Stimulated activated CD8-positive, alpha-beta memory T cell treated with anti-CD3 and anti-CD28 coated beads, Interleukin-2, amount 100 ng/mL, for 48 hours (primary cell): ENCODE data around the gene BPTF.
A peak's percentile ranks its signal among the peaks of the same experiment; 100 is the strongest.
"Not testable (repeated sequence)": the region's sequence is repeated elsewhere in the genome, so short reads cannot be mapped to it uniquely, and the experiment has no call there.

Source experiments
- DNase-seq, 2 donors: peaks; one replicate each; pipeline ENCODE4 v3.0.0-alpha.2; 2020; ENCODE audit warnings: low read depth in 2 of 2

BPTF gene

DNA sequence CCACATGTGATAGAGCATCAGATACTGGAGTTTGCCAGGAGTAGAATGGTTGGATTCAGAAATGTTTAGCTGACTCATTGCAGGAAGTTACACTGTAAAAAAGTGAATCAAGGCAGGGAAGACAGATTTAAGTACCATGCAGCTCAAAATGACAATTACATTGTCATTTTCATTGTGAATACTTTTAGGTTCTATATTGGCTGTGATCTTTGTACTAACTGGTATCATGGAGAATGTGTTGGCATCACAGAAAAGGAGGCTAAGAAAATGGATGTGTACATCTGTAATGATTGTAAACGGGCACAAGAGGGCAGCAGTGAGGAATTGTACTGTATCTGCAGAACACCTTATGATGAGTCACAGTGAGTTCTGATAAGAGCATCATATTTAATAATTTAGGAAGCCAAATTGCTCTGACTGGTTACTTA, 137.9 kb downstream of the BPTF start:
- DNase-seq, result peak; percentile 39 to 51

DNA sequence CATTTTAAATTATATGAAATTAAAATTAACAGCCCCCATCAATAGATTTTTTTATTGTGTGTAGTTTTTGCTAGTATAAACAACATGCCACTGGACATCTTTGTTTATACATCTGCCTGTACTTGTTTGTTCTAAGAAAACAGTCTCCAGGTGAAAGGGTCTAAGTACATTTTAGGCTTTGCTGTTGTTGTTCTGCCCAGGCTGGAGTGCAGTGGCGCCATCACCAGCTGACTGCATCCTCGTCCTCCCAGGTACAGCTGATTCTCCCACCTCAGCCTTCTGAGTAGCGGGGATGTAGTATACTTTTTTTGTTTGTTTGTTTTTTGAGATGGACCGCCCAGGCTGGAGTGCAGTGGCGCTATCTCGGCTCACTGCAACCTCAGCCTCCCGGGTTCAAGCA, 145.5 kb downstream of the BPTF start:
- no peak for DNase-seq

DNA sequence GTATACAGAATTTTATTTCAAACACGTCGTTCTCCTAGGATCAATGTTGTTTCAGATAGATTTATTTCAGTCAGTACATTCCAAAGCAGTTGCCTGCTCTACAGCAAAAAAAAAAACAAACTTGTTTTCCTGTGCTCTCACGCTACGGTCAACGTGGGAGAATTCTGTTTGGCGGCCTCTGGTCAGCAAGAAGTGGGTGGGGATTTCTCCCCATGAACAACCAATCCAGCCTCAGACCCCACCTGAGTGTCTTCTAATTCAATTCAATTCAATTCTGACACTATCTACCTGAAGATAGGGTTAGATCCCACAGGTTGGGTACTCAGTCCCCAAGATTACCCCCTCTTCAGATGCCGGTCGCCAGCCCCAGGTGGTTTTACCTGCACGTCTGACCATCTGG, 148.9 kb downstream of the BPTF start:
- no peak for DNase-seq

DNA sequence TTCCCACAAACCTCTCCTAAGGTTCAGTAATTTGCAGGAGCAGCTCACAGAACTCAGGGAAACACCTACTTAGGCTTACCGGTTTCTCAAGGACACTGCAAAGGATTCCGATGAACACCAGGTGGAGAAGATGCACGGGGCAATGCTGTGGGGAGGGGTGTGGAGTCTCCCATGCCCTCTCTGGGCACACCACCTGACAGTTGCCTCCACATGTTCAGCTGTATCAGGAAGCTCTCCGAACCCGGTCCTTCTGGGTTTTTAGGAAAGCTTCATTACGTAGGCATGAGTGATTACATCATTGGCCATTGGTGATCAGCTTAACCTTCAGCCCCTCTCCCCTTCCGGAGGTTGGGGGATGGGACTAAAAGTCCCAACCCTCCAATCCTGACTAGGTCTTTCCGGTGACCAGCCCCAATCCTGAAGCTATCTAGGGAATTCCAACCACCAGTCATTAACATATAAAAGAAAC, 149.3 kb downstream of the BPTF start:
- no peak for DNase-seq

DNA sequence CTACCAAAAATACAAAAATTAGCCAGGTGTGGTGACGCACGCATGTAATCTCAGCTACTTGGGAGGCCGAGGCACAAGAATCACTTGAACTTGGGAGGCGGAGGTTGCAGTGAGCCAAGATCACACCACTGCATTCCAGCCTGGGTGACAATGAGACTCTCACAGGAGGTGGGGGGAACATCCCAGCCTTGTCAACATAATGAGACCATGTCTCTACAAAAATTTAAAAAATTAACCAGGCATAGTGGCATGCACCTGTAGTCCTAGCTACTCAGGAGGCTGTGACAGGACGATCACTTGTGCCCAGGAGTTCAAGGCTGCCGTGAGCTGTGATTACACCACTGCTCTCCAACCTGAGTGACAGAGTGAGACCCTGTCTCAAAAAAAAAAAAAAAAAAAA, 151.0 kb downstream of the BPTF start:
- not testable (repeated sequence) for DNase-seq

DNA sequence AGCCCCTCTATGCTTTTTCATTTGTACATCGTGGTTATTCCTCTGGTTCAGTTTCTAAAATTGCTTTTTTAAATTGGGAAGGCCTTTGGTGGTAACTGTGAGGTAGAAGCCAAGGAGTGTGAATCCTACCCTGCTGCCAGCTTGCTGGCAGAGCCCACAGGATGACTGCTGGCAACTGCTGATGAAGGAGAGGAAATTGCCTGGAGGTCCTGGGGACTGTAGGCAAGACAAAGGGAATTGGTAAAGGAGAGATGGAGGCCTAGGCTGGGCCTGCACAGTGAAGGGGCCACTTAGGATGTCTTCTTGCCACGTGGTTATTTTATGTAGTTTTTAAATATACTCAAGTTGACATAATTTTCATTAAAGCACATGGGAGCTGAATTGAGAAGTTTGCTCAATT, 155.2 kb downstream of the BPTF start:
- no peak for DNase-seq

DNA sequence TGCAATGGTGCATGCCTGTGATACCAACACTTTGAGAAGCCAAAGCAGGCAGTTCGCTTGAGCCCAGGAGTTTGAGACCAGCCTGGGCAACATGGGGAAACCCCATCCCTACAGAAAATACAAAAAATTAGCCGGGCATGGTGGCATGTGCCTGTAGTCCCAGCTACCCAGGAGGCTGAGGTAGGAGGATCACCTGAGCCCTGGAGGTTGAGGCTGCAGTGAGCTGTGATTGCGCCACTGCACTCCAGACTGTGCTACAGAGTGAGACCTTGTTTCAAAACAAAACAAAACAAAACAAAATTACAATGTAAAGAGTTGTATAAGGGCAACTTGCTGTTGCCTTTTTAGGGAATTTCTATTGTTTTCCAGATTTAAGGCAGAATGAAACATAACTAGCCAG, 155.6 kb downstream of the BPTF start:
- not testable (repeated sequence) for DNase-seq

DNA sequence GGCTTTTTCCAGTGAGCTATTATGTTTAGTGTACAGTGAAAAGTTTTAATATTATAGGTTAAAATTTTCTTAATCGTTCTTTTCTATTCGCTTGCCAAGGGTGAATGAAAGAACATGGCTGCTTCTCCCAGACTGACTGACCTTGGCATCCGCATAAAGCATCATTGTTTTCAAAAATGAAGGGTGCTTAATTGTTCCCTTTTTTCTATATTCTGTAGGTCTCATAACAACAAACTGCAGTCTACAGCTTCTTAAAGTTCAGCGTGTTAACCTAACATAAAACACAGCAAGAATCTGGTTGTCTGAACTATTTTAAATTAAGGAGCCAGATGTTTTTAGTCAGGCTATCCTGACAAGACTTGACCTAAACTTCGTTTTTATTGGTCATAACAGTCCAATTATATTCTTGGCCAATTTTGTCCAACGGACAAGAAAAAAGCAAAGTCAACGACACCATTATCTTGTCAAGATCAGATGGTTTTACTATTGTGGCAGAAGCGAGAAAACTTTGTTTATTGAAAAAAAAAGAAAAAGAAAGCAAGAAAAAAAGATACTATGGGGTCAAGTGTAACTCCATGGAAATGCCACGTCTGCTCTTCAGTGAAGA, 156.8 kb downstream of the BPTF start:
- no peak for DNase-seq

DNA sequence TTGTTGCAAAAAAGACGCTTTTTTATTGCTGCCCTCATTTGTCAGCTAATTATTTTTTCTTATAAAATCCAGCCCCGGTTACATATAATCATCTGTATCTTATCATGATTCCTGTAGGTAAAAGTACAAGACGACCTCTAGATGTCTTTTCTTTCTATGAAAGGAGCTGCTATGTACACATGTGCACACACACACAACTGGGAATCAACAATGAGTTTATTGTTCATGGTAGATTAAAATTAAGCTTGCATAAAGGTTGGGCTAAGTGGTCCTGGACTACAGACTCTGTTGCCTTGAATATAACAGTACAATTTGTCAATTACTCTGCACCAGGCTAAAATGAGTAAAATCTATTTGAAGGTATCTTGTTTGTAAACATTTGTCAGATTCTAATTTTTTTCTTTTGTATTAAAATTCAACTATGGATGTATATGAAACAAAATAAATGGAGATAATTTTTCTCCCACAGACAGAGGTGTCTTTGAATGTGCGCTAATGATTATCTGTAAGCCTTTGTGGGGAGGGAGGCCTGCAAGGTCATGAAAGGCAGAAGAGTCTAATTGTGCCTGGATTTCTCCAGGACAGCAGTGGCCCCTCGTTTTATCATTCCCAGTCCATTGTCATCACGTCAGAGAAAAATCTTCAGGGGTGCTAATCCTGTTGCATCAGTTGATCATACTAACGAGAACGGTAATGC, 157.5 kb downstream of the BPTF start:
- no peak for DNase-seq

DNA sequence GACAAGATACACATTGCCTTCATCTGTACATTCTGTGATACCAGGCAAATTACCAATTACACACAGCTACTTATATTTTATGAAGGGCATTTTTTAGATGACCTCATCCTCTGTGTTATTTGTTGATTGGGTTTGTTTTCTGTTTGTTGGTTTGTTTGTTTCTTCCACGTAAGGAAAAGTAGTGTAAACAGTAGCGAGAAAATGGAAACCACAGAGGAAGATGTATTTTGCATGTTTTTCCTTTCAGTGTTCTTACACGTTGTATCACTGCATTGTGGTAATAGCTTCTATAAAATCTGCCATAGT, 158.0 kb downstream of the BPTF start:
- DNase-seq, result no peak

DNA sequence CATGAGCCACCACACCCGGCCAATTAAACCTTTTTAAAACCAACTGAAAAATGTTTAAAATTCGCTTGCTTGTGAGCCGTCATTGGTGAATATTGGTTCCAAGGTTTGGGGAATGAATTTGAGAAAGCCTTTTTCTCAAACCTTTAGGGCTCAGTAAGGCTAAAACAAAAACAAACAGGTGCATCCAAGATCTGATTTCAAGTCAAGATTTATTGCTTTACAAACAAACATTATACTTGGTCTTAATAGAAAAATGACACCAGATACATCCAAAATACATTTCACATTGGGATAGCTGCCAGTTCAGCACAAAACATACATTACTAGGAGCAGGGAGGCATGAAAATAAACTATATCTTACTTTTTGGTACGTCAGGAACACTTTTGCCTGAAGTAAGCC, 165.6 kb downstream of the BPTF start:
- no peak for DNase-seq

DNA sequence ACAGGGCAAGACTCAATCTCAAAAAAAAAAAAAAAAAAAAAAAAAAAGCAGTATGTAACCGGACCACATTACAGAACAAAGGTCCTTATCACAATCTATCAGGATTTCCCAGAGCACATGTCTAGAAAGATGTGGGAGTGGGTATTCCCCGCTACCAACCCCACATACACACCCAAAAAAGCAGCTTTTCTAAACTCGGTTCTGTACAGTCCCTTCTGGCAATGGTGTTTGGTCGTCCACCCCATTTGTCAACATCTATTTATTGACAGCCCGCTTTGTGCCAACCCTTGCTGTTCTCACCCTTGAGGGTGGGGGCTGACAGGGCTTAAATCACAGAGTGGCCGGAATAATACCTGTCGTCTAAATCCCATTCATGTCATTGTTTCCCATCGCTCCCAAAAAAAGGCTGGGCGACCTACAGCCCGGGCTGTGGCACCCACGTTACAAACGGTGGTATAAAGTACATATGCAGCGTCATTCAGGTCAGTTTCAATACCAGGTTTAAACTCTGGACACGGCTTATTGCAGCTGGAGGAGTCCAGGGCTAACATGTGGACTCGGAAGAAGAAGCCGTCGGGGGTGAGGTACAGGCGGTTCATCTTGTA, 167.3 kb downstream of the BPTF start:
- DNase-seq, result no peak

DNA sequence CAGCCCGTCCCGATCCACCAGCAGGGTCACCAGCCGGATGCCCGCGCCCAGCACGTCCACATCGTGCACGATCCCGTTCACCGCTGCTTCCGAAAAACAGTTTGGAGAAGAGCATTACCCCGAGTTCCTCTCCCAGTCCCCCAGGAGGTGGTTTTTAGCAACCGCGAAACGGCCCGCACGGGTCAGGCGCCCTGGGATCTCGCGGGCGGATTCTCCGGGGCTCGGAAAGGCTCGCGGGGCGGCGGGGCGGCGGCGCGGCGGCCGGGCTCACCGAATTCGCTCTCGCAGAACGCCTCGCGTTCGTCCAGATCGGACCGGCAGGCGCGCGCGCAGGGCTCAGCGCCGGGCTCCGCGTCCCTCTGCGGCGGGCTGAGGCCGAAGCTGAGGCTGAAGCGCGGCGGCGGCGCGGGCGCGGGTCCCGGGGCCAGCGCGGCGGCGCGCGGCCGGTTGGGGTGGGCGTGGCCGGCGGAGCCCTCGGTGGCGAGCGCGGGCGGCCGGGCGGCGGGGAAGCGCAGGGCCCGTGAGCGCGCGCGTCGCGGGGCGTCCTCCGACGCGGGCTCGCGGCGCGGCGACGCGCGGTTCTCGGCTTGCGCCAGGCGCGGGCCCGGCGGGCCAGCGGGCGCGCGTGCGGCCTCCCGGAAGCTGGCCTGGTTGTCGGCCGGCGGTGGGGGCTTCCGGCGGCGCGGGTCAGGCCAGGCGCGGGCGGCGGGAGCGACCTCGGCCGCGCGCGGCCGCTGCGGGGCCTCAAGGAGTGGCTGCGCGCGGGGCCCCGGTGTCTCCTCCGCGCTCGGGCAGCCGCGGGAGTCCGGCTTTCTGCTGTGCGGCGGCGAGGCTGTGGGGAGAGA, 168.1 kb downstream of the BPTF start:
- DNase-seq, result peak; percentile 62 to 74

DNA sequence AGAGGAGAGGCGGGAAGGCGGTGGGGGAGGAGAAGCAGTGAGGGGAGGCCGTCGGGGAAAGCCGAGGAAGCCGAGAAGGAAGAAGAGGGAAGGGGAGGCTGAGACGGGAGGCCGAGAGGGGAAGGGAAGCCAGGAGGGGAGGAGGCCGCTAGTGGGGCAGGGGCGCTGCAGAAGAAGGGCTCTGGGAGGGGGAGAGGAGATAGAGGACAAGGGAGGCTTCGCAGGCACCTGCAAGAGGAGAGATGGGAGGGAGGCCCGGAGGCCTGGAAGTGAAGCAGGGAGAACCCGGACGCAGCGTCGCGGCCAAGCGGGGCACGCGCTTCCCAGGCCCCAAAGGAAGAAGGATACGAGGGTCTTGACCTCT, 168.7 kb downstream of the BPTF start:
- DNase-seq, result no peak

DNA sequence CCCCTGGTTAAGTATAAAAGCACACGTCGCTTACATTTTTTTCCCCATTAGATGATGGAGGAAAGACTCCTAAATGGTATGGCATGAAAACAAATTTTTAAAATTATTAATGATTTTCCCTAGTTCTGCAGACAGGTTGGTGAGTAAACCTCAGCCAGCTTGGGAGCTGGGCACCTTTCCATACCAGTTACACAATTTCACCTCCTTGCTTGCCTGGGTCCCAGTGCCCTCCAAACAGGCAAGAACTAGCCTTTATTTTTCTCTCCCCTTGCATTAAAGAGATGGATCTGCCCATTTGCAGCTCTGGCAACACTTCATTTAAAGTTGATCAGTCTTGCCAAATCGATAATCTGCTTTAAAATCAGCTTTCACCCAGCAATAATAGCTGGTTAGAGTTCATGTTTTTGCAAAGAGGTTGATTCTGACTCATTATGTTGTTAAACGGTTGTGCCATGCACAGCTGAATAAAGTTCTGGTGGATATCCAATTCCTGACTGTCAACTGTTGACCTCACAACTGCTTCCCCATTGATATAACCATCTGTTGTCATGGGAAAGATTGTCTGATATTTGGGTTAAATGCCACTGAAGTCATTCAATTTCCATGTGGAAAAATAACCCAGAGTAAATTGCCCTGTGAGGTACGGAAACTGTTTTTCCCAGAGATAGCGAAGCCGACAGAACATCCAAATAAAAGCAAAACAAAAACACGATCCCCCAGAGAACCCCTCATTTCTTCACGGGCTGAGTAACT, 169.7 kb downstream of the BPTF start:
- no peak for DNase-seq

DNA sequence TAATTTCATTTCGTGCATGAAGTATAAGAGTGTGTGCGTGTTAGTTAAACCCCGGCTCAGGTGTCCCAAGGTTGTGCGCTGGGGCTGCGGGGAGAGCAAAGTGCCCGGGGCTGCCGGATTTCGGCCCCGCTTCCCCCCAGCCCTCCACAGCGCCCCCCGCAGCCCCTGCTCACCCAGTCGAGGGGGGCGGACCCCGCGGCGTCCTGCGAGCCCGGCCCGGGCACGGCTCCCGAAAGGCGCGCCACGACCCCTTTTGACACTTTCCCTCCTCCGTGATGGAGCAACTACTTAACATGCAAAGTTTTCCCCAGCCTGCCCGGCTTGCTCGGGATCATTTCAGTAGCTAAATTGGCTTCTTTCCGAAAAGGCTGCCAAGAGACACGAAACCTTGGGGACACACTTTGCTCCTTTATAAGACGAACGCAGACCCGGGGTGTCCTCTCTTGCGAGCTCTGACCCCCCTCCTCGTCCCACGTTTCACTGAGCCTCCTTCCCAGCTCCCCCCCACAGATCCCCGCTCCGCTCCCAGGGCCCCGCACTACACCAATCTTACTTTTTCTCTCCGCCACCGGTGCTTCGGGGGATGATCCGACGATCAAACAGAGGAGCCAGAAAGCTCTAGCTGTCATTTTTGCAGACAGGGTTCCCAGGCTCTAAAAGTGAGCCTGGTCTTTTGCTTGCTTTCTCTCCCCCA, 170.4 kb downstream of the BPTF start:
- no peak for DNase-seq

DNA sequence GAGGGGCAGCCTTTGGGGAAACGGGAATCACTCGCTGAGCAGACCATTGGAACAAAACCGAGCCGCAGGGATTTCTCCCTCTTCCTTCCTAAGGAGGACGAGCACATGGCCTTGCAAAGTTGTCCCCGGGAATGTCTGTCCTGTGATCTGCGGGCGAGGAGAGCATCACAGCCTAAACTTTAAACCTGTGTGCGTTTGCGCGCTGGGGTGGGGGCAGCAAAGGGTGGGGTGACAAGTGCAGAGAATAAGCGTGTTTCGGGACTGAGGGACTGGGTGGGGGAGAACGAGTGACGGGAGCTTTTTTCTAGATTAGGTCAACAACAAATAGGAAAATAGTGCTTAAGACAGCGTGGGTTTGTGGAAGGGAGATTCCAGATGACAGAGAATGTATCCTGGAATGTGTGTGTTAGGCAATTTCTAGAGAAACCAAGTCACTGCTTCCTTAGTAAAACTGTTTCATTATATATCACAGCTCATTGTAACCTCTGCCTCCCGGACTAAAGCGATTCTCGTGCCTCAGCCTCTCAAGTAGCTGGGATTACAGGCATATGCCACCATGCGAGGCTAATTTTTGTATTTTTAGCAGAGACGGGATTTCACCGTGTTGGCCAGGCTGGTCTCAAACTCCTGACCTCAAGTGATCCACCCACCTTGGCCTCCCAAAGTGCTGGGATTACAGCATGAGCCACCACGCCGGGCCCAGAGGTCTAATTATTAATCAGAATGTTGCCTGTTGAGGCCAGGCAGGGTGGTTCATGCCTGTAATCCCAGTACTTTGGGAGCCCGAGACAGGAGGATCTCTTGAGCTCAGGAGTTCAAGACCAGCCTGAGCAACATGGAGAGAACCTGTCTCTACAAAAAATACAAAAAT, 171.2 kb downstream of the BPTF start, which contains the start of gene C17orf58:
TSS of gene C17orf58 (minus strand) at position 169 of the 871 bp plus-strand sequence. CDS start 271 bp downstream, outside the sequence.
- DNase-seq, result not testable (repeated sequence)

DNA sequence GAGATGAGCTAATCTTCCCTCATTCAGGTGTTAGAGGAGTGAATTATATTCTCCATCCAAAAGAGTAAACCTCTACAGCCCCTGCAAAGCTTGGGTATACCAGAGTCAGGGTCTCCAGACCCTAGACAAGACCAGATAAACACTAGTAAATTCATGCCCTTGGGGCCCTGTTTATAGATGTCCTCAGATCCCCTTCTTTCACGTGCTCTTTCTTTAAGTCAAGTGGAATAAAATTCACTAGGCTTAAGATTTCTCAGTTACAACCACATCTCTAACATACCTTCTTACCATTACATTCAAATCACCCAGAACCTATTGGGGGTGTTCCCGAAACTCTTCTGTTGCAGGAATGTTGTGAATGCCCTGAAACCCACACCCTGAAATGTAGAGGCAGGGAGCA, 173.2 kb downstream of the BPTF start:
- DNase-seq, result no peak

DNA sequence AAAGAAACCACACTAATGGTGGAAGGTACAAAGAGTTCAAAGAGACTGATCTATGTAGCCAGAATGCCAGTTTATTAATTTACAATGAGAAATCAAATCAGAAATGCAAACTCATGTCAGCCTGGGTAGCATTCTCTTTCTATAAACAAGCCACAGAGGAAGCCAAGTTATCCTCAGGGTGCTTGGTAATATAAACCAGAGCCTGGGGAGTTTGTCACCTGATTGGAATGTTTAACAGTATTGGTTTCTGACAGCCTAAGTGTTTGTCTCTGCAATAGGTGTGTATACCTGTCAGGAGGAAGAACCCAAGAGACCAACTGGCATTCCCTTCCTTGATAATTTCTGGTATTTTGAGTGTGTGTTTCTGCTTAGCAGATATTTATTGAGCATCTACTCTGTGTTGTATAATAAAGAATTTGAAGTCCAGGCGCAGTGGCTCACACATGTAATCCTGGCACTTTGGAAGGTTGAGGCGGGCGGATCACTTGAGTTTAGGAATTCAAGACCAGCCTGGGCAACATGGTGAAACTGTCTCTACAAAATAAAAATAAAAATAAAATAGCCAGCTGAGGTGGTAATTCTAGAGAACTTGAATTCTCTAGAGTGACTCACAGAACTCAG, 174.1 kb downstream of the BPTF start:
- DNase-seq, result no peak

DNA sequence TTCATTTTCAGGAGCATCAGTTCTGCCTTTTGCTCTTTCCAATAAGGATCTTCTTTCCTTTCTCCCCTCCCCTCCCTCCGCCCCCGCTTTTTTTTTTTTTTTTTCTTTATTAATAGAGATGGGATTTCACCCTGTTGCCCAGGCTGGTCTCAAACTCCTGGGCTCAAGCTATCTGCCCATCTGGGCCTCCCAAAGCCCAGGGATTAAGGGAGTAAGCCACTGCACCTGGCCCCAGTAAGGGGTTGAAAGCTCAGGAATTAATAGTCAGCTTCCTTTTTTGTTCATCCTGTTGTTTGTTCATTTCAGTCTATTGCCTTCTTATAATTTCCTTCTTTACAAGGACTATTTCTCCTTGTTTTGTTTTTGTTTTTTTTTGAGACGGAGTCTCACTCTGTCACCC, 178.9 kb downstream of the BPTF start:
- DNase-seq, result no peak
